Adrenal gland (tissue), 5 donors: ENCODE results near the gene KSR2.

Experiments
- POLR2A ChIP-seq, 2 donors: fragments of 450-650 bp; IDR thresholded peaks; one replicate each; pipeline ENCODE4 v1.6.1; 2017; ENCODE audit warnings: antibody characterized with exemption in 2 of 2, mild to moderate bottlenecking in 2 of 2, moderate library complexity in 1 of 2
- TF ChIP-seq, protein P1 (sequence below), 6 experiments: fragments of 450-650 bp in 4 of 6; fragments of 200-600 bp in 2 of 6; sonication (generic) in 1 of 6; IDR thresholded peaks; 1 replicate in 5 of 6; 2 replicates in 1 of 6; pipeline versions ENCODE4 v1.5.1 to v1.8.0; 2016 to 2021; ENCODE audit warnings: antibody characterized with exemption in 6 of 6, mild to moderate bottlenecking in 2 of 6, moderate library complexity in 1 of 6
- donor health status: DM: no; HTN: no; CAD: no.

DNA sequence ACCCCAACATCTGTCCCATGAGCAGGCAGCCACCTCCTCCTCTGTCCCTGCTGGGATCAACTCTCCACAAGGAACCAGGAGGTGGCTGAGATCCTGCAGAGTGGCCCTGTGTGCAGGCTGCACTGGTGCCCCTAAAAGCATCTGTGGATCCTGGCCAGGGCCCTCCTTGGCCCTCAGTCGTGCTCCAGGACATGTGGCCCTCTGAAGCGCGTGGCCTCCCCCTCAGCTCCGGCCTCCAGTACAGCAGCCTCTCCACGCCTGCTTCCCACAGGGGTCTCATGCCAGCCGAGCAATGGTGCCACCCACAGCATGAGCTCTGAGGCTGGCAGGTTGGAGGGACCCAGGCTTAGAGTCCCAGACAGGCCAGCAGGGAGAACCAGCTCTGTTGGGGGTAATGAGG, 530.0 kb downstream of the KSR2 start:
- TF ChIP-seq, protein P1, sequence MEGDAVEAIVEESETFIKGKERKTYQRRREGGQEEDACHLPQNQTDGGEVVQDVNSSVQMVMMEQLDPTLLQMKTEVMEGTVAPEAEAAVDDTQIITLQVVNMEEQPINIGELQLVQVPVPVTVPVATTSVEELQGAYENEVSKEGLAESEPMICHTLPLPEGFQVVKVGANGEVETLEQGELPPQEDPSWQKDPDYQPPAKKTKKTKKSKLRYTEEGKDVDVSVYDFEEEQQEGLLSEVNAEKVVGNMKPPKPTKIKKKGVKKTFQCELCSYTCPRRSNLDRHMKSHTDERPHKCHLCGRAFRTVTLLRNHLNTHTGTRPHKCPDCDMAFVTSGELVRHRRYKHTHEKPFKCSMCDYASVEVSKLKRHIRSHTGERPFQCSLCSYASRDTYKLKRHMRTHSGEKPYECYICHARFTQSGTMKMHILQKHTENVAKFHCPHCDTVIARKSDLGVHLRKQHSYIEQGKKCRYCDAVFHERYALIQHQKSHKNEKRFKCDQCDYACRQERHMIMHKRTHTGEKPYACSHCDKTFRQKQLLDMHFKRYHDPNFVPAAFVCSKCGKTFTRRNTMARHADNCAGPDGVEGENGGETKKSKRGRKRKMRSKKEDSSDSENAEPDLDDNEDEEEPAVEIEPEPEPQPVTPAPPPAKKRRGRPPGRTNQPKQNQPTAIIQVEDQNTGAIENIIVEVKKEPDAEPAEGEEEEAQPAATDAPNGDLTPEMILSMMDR (IDR thresholded peaks at IDR 0.05) = no peak
- no peak for TF ChIP-seq POLR2A (IDR thresholded peaks at IDR 0.05)
